Spleen (tissue), 7 donors: ENCODE data around the gene OXER1.

ENCODE experiments used
- CTCF ChIP-seq, 11 experiments: fragments of 200-600 bp in 7 of 11; fragments of 450-650 bp in 4 of 11; sonication (generic) in 4 of 11; IDR thresholded peaks in 8 of 11; conservative IDR thresholded peaks in 3 of 11; 1 replicate in 7 of 11; 2 replicates in 4 of 11; pipeline versions ENCODE4 v1.4.0 to v1.8.0; 2016 to 2021; ENCODE audit warnings: antibody characterized with exemption in 11 of 11, inconsistent platforms in 4 of 11, mild to moderate bottlenecking in 1 of 11
- POLR2A ChIP-seq, 3 donors: fragments of 450-650 bp; IDR thresholded peaks; one replicate each; pipeline ENCODE4 v1.5.1; 2017; ENCODE audit warnings: antibody characterized with exemption in 3 of 3, mild to moderate bottlenecking in 1 of 3
- POLR2AphosphoS5 ChIP-seq, 3 donors: sonication (generic); formaldehyde crosslinking; IDR thresholded peaks; one replicate each; pipeline ENCODE4 v1.5.1; 2017; ENCODE audit warnings: antibody characterized with exemption in 3 of 3
- donor health status: DM: no; HTN: no; CAD: no; lungs with moderate emphysema.
- donor health status: DM: no; HTN: no; CAD: no.
- donor health status: DM: no; HTN: no; CAD: no.

- TF ChIP-seq CTCF (IDR thresholded peaks at IDR 0.05 in 8 of 11, conservative IDR thresholded peaks at IDR 0.05 in 3 of 11), result peak in 7 of 11 experiments; percentile 3 to 63 (median 43)
- TF ChIP-seq POLR2AphosphoS5 (IDR thresholded peaks at IDR 0.05), result no peak
- TF ChIP-seq POLR2A (IDR thresholded peaks at IDR 0.05), result no peak
Measured at GRCh38 chr2:42809819-42810120, 45.8 kb upstream of the OXER1 start.
